Measurements from ENCODE around the gene CPED1. TPM values are rescaled to one million over a fixed set of nuclear protein-coding genes. Genes with fewer than 3 reads are reported as not detected.
"Not testable (repeated sequence)": the region's sequence is repeated elsewhere in the genome, so short reads cannot be mapped to it uniquely, and the experiment has no call there.

CPED1 gene
- polyA plus RNA-seq, 1 donor from 2014 or later: not detected

DNA sequence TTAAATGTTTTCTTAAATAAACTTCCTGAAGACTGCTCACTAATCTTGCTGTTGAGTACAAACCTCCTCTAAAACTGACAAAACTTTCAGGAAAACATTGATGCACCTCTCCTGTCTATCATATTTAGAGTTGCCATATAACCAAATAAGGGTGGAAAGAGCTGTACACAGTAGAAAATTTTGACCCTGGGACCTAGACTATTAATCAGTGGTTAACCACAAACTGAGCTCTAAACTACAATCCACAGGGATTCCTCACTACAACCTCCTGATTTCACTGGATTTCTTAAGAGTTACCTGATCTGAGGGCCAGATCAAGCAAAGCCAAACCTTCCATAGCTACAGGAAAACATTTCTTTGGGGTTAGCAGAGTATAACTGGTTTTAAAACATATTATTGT is 300.4 kb downstream of the CPED1 start:
- no peak overlapping the region for H2AFZ ChIP-seq (ENCODE audit: low read depth, low read length)
- TF ChIP-seq, protein P1, sequence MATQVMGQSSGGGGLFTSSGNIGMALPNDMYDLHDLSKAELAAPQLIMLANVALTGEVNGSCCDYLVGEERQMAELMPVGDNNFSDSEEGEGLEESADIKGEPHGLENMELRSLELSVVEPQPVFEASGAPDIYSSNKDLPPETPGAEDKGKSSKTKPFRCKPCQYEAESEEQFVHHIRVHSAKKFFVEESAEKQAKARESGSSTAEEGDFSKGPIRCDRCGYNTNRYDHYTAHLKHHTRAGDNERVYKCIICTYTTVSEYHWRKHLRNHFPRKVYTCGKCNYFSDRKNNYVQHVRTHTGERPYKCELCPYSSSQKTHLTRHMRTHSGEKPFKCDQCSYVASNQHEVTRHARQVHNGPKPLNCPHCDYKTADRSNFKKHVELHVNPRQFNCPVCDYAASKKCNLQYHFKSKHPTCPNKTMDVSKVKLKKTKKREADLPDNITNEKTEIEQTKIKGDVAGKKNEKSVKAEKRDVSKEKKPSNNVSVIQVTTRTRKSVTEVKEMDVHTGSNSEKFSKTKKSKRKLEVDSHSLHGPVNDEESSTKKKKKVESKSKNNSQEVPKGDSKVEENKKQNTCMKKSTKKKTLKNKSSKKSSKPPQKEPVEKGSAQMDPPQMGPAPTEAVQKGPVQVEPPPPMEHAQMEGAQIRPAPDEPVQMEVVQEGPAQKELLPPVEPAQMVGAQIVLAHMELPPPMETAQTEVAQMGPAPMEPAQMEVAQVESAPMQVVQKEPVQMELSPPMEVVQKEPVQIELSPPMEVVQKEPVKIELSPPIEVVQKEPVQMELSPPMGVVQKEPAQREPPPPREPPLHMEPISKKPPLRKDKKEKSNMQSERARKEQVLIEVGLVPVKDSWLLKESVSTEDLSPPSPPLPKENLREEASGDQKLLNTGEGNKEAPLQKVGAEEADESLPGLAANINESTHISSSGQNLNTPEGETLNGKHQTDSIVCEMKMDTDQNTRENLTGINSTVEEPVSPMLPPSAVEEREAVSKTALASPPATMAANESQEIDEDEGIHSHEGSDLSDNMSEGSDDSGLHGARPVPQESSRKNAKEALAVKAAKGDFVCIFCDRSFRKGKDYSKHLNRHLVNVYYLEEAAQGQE (IDR thresholded peaks at IDR 0.05; ENCODE audit: borderline replicate concordance): no peak
- TF ChIP-seq TAF1 (IDR thresholded peaks at IDR 0.05; ENCODE audit: low read depth): no peak
- TF ChIP-seq EP300 (conservative IDR thresholded peaks at IDR 0.05; ENCODE audit: poor library complexity, severe bottlenecking): no peak
- TF ChIP-seq MXI1 (conservative IDR thresholded peaks at IDR 0.05; ENCODE audit: poor library complexity, severe bottlenecking): no peak
- no peak for TF ChIP-seq POLR2AphosphoS5 (IDR thresholded peaks at IDR 0.05)
- TF ChIP-seq SMC3 (conservative IDR thresholded peaks at IDR 0.05; ENCODE audit: poor library complexity): no peak
- TF ChIP-seq RAD21 (conservative IDR thresholded peaks at IDR 0.05): no peak
- no peak for TF ChIP-seq EZH2 (IDR thresholded peaks at IDR 0.05; ENCODE audit: borderline replicate concordance, insufficient read depth, low read length, poor library complexity, severe bottlenecking)
- TF ChIP-seq, protein P2, sequence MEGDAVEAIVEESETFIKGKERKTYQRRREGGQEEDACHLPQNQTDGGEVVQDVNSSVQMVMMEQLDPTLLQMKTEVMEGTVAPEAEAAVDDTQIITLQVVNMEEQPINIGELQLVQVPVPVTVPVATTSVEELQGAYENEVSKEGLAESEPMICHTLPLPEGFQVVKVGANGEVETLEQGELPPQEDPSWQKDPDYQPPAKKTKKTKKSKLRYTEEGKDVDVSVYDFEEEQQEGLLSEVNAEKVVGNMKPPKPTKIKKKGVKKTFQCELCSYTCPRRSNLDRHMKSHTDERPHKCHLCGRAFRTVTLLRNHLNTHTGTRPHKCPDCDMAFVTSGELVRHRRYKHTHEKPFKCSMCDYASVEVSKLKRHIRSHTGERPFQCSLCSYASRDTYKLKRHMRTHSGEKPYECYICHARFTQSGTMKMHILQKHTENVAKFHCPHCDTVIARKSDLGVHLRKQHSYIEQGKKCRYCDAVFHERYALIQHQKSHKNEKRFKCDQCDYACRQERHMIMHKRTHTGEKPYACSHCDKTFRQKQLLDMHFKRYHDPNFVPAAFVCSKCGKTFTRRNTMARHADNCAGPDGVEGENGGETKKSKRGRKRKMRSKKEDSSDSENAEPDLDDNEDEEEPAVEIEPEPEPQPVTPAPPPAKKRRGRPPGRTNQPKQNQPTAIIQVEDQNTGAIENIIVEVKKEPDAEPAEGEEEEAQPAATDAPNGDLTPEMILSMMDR (IDR thresholded peaks at IDR 0.05; ENCODE audit: poor library complexity, severe bottlenecking): no peak
- H3K79me2 ChIP-seq (replicated peaks; ENCODE audit: insufficient read depth, low read length): no peaks in the 10 kb centered on the region
- no peak overlapping the region for H3K4me3 ChIP-seq (ENCODE audit: low read length)
- no peaks in the 10 kb centered on the region for H3K9me3 ChIP-seq (ENCODE audit: low read length)
- H3K27me3 ChIP-seq (ENCODE audit: insufficient read depth, low read depth, low read length): no peaks in the 10 kb centered on the region
- H3K36me3 ChIP-seq (ENCODE audit: insufficient read depth, low read length): no peaks in the 10 kb centered on the region
- H3K9me2 ChIP-seq (ENCODE audit: insufficient read depth, low read length): no peaks in the 10 kb centered on the region
- no peak overlapping the region for H3K4me2 ChIP-seq (ENCODE audit: low read length)
- no peak overlapping the region for H3K27ac ChIP-seq (ENCODE audit: low read length)
- no peaks in the 10 kb centered on the region for H4K20me1 ChIP-seq (ENCODE audit: insufficient read depth)
- H3K9ac ChIP-seq (ENCODE audit: low read length): no peak overlapping the region
- H3F3A ChIP-seq (ENCODE audit: insufficient read depth, low read length, poor library complexity, severe bottlenecking): no peaks in the 10 kb centered on the region

DNA sequence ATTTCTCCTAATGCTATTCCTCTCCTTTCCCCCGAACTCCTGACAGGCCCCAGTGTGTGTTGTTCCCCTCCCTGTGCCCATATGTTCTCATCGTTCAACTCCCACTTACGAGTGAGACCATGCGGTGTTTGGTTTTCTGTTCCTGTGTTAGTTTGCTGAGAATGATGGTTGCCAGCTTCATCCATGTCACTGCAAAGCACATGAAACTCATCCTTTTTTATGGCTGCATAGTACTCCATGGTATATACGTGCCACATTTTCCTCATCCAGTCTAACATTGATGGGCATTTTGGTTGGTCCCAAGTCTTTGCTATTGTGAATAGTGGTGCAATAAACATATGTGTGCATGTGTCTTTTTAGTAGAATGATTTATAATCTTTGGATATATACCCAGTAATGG is 301.4 kb downstream of the CPED1 start:
- H3K36me3 ChIP-seq (ENCODE audit: insufficient read depth, low read length); H2AFZ ChIP-seq (ENCODE audit: low read depth, low read length); H4K20me1 ChIP-seq (ENCODE audit: insufficient read depth); H3K9me2 ChIP-seq (ENCODE audit: insufficient read depth, low read length); H3K4me3 ChIP-seq (ENCODE audit: low read length); H3K27me3 ChIP-seq (ENCODE audit: insufficient read depth, low read depth, low read length); H3F3A ChIP-seq (ENCODE audit: insufficient read depth, low read length, poor library complexity, severe bottlenecking); H3K9me3 ChIP-seq (ENCODE audit: low read length); H3K79me2 ChIP-seq (replicated peaks; ENCODE audit: insufficient read depth, low read length); H3K27ac ChIP-seq (ENCODE audit: low read length); H3K9ac ChIP-seq (ENCODE audit: low read length); H3K4me2 ChIP-seq (ENCODE audit: low read length): not testable (repeated sequence)

DNA sequence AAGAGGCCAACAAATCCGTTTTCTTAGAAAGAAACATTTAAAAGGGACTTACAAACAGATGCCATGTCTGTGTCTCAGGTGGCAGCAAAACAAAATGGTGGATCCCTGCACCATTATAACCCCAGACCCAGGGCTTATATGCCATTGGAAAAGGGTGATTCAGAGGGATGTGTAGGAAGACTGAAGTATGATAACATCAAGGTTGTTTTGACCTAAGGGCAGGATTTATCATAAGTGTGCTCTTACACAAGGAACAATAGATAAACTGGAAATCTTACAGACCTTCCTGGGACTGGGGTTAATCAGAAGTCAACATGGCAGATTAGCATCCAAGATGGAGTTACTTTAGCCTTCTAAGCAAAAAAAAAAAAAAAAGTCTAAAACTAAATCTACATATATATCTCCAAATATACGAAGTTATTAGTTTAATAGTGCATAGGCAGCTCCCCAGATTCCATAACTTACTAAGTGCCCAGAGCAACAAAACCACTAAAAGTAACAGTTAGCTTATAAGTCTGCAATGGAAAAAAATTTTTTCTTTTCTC is 306.0 kb downstream of the CPED1 start:
- Histone ChIP-seq H3K9me3 (ENCODE audit: low read length) (no peaks in the 10 kb centered on the region), H3K4me2 (ENCODE audit: low read length) (no peak overlapping the region), H3K9ac (ENCODE audit: low read length) (no peak overlapping the region), H3K27ac (ENCODE audit: low read length) (no peak overlapping the region), H2AFZ (ENCODE audit: low read depth, low read length) (no peak overlapping the region), H3K79me2 (replicated peaks; ENCODE audit: insufficient read depth, low read length) (no peaks in the 10 kb centered on the region), H3F3A (ENCODE audit: insufficient read depth, low read length, poor library complexity, severe bottlenecking) (no peaks in the 10 kb centered on the region), H3K27me3 (ENCODE audit: insufficient read depth, low read depth, low read length) (no peaks in the 10 kb centered on the region), H3K36me3 (ENCODE audit: insufficient read depth, low read length) (no peaks in the 10 kb centered on the region), H3K9me2 (ENCODE audit: insufficient read depth, low read length) (no peaks in the 10 kb centered on the region), H4K20me1 (ENCODE audit: insufficient read depth) (no peaks in the 10 kb centered on the region), H3K4me3 (ENCODE audit: low read length) (no peak overlapping the region)
- TF ChIP-seq MXI1 (conservative IDR thresholded peaks at IDR 0.05; ENCODE audit: poor library complexity, severe bottlenecking): no peak
- TF ChIP-seq EP300 (conservative IDR thresholded peaks at IDR 0.05; ENCODE audit: poor library complexity, severe bottlenecking): no peak
- TF ChIP-seq, protein P1 (IDR thresholded peaks at IDR 0.05; ENCODE audit: borderline replicate concordance): no peak
- TF ChIP-seq EZH2 (IDR thresholded peaks at IDR 0.05; ENCODE audit: borderline replicate concordance, insufficient read depth, low read length, poor library complexity, severe bottlenecking): no peak
- TF ChIP-seq SMC3 (conservative IDR thresholded peaks at IDR 0.05; ENCODE audit: poor library complexity): no peak
- TF ChIP-seq RAD21 (conservative IDR thresholded peaks at IDR 0.05): no peak
- TF ChIP-seq TAF1 (IDR thresholded peaks at IDR 0.05; ENCODE audit: low read depth): no peak
- TF ChIP-seq, protein P2 (IDR thresholded peaks at IDR 0.05; ENCODE audit: poor library complexity, severe bottlenecking): no peak
- no peak for TF ChIP-seq POLR2AphosphoS5 (IDR thresholded peaks at IDR 0.05)
